AG04449 (cell line): Measurements from ENCODE around the gene CDC42EP1.
A peak's percentile ranks its signal among the peaks of the same experiment; 100 is the strongest.
"Not testable (repeated sequence)": the region's sequence is repeated elsewhere in the genome, so short reads cannot be mapped to it uniquely, and the experiment has no call there.

Source experiments
- CTCF ChIA-PET: fragments of 350-600 bp; formaldehyde crosslinking; extraction: SDS; loops from one replicate; lab custom pipeline; 2021; ENCODE audit warnings: antibody characterized with exemption; lab: Yijun Ruan, JAX
- POLR2A ChIA-PET: fragments of 400-600, 350-600 bp; formaldehyde crosslinking; extraction: SDS; loops from one replicate; lab custom pipeline; 2020; ENCODE audit warnings: antibody characterized with exemption, inconsistent platforms; lab: Yijun Ruan, JAX
- DNase-seq: peaks from one replicate; pipeline ENCODE4 v3.0.0-alpha.2; 2010; ENCODE audit warnings: low read depth, low spot score
- H3K4me3 ChIP-seq: 2 replicates; pipeline ENCODE4 v1.5.1; 2011; ENCODE audit warnings: low read depth, mild to moderate bottlenecking, control low read depth, low read length
- CTCF ChIP-seq: IDR thresholded peaks from one replicate; pipeline ENCODE4 v1.5.1; 2011; ENCODE audit warnings: mild to moderate bottlenecking, moderate library complexity, low read length, control low read depth, inconsistent platforms; ENCODE audit not compliant: insufficient read depth; ENCODE audit errors: missing control alignments

CDC42EP1 gene

GRCh38 chr22:37549704-37550059, 10.6 kb upstream of the CDC42EP1 start:
- peak; percentile 52 for TF ChIP-seq CTCF
- H3K4me3 ChIP-seq = no peak overlapping the region
- ChIA-PET POLR2A (interaction anchor here (1.0 to 2.6 kb wide), 3 partner anchors 11 to 21 kb away, joined by 3 to 12 read pairs (median 3); partner anchors contain the start of gene CDC42EP1), CTCF (interaction anchor here (0.7 to 16.8 kb wide), 10 partner anchors 11 to 289 kb away, joined by 3 to 728 read pairs (median 4); partner anchors contain the start of genes CDC42EP1, GGA1 and LGALS2)
- no peak for DNase-seq

- DNase-seq, POLR2A ChIA-PET, H3K4me3 ChIP-seq: not testable (repeated sequence)
- CTCF ChIA-PET = interaction anchor here (16.0 to 16.8 kb wide), 3 partner anchors 16 to 54 kb away, joined by 297 to 728 read pairs (median 591); partner anchors contain the start of genes CDC42EP1, GGA1 and LGALS2
These were observed 9.4 kb upstream of the CDC42EP1 start for GRCh38 chr22:37550921-37551320.

GRCh38 chr22:37551981-37552380, 8.3 kb upstream of the CDC42EP1 start:
- ChIA-PET CTCF (interaction anchor here (1.1 to 16.8 kb wide), 4 partner anchors 10 to 53 kb away, joined by 3 to 728 read pairs (median 444); partner anchors contain the start of genes CDC42EP1, GGA1 and LGALS2), POLR2A (interaction anchor here (1.1 kb wide), 1 partner anchor 10 kb away, joined by 4 read pairs; no protein-coding TSS in a partner anchor)
- no peak for DNase-seq
- no peak overlapping the region for H3K4me3 ChIP-seq
- no peak for TF ChIP-seq CTCF

- no peak for TF ChIP-seq CTCF
- CTCF ChIA-PET = interaction anchor here (1.1 to 16.8 kb wide), 4 partner anchors 10 to 53 kb away, joined by 3 to 728 read pairs (median 444); partner anchors contain the start of genes CDC42EP1, GGA1 and LGALS2
- no peak for DNase-seq
These were observed 7.6 kb upstream of the CDC42EP1 start for GRCh38 chr22:37552524-37553163.

GRCh38 chr22:37553725-37554124, 6.6 kb upstream of the CDC42EP1 start:
- no peak overlapping the region for H3K4me3 ChIP-seq
- DNase-seq = no peak
- ChIA-PET POLR2A (no interaction called here), CTCF (interaction anchor here (1.5 to 16.8 kb wide), 4 partner anchors 10 to 35 kb away, joined by 3 to 728 read pairs (median 330); partner anchors contain the start of genes CDC42EP1 and LGALS2)
- no peak for TF ChIP-seq CTCF

More at GRCh38 chr22:37552524-37553163, 7.6 kb upstream of the CDC42EP1 start:
- no peak overlapping the region for H3K4me3 ChIP-seq
- POLR2A ChIA-PET = interaction anchor here (1.1 kb wide), 1 partner anchor 9 kb away, joined by 4 read pairs; no protein-coding TSS in a partner anchor

GRCh38 chr22:37555029-37555428, 5.3 kb upstream of the CDC42EP1 start:
- H3K4me3 ChIP-seq = no peak overlapping the region
- POLR2A ChIA-PET = no interaction called here
- CTCF ChIA-PET = interaction anchor here (1.0 to 9.1 kb wide), 3 partner anchors 9 to 13 kb away, joined by 3 to 70 read pairs (median 3); no protein-coding TSS in a partner anchor
- DNase-seq = no peak
- TF ChIP-seq CTCF = no peak
